ENCODE results near the gene DCC.
"Not testable (repeated sequence)": the region's sequence is repeated elsewhere in the genome, so short reads cannot be mapped to it uniquely, and the experiment has no call there.

The DCC gene

GRCh38 chr18:53426666-53427184 is 1086.7 kb downstream of the DCC start:
- no peaks in the 10 kb centered on the region for H3K27me3 Mint-ChIP-seq
- no peak overlapping the region for H3K27ac Mint-ChIP-seq (ENCODE audit: low read depth)
- H3K36me3 Mint-ChIP-seq (ENCODE audit: insufficient read depth) = no peaks in the 10 kb centered on the region
- ATAC-seq (replicated peaks; ENCODE audit: extremely low read depth, poor library complexity, severe bottlenecking) (no peak), DNase-seq (ENCODE audit: low spot score in 2 of 2) (no peak)
- no peaks in the 10 kb centered on the region for H3K9me3 Mint-ChIP-seq
- no peaks in the 10 kb centered on the region for H3K4me1 Mint-ChIP-seq
- no peak overlapping the region for H3K4me3 Mint-ChIP-seq

GRCh38 chr18:53441761-53442414 is 1101.9 kb downstream of the DCC start:
- no peak overlapping the region for H3K27ac Mint-ChIP-seq (ENCODE audit: low read depth)
- no peaks in the 10 kb centered on the region for H3K36me3 Mint-ChIP-seq (ENCODE audit: insufficient read depth)
- DNase-seq (ENCODE audit: low spot score in 2 of 2) = no peak
- no peaks in the 10 kb centered on the region for H3K4me1 Mint-ChIP-seq
- no peaks in the 10 kb centered on the region for H3K27me3 Mint-ChIP-seq
- no peak overlapping the region for H3K4me3 Mint-ChIP-seq
- peaks cover 32% of the 10 kb centered on the region for H3K9me3 Mint-ChIP-seq
- no peak for ATAC-seq (replicated peaks; ENCODE audit: extremely low read depth, poor library complexity, severe bottlenecking)

- Mint-ChIP-seq H3K27me3 (no peaks in the 10 kb centered on the region), H3K36me3 (ENCODE audit: insufficient read depth) (no peaks in the 10 kb centered on the region), H3K9me3 (peaks cover 32% of the 10 kb centered on the region), H3K4me1 (no peaks in the 10 kb centered on the region), H3K4me3 (no peak overlapping the region), H3K27ac (ENCODE audit: low read depth) (no peak overlapping the region)
- DNase-seq (ENCODE audit: low spot score in 2 of 2) (no peak), ATAC-seq (replicated peaks; ENCODE audit: extremely low read depth, poor library complexity, severe bottlenecking) (no peak)
Measured at GRCh38 chr18:53442415-53442783, 1102.4 kb downstream of the DCC start.

GRCh38 chr18:53443336-53443735 is 1103.3 kb downstream of the DCC start:
- no peaks in the 10 kb centered on the region for H3K4me1 Mint-ChIP-seq
- no peaks in the 10 kb centered on the region for H3K36me3 Mint-ChIP-seq (ENCODE audit: insufficient read depth)
- peaks cover 25% of the 10 kb centered on the region for H3K9me3 Mint-ChIP-seq
- no peak overlapping the region for H3K4me3 Mint-ChIP-seq
- H3K27ac Mint-ChIP-seq (ENCODE audit: low read depth) = no peak overlapping the region
- DNase-seq (ENCODE audit: low spot score in 2 of 2) (no peak), ATAC-seq (replicated peaks; ENCODE audit: extremely low read depth, poor library complexity, severe bottlenecking) (no peak)
- H3K27me3 Mint-ChIP-seq = no peaks in the 10 kb centered on the region

- Mint-ChIP-seq H3K36me3 (ENCODE audit: insufficient read depth) (no peaks in the 10 kb centered on the region), H3K27ac (ENCODE audit: low read depth) (no peak overlapping the region), H3K27me3 (no peaks in the 10 kb centered on the region), H3K4me3 (no peak overlapping the region), H3K9me3 (peaks cover 25% of the 10 kb centered on the region), H3K4me1 (no peaks in the 10 kb centered on the region)
- ATAC-seq (replicated peaks; ENCODE audit: extremely low read depth, poor library complexity, severe bottlenecking) (no peak), DNase-seq (ENCODE audit: low spot score in 2 of 2) (no peak)
Measured at GRCh38 chr18:53443831-53444230, 1103.8 kb downstream of the DCC start.

- Mint-ChIP-seq H3K4me1 (no peaks in the 10 kb centered on the region), H3K9me3 (peaks cover 18% of the 10 kb centered on the region), H3K36me3 (ENCODE audit: insufficient read depth) (no peaks in the 10 kb centered on the region), H3K27ac (ENCODE audit: low read depth) (no peak overlapping the region), H3K4me3 (no peak overlapping the region), H3K27me3 (no peaks in the 10 kb centered on the region)
- no peak for DNase-seq (ENCODE audit: low spot score in 2 of 2)
- no peak for ATAC-seq (replicated peaks; ENCODE audit: extremely low read depth, poor library complexity, severe bottlenecking)
Measured at GRCh38 chr18:53451902-53452301, 1111.9 kb downstream of the DCC start.

GRCh38 chr18:53457068-53457467 is 1117.1 kb downstream of the DCC start:
- ATAC-seq (replicated peaks; ENCODE audit: extremely low read depth, poor library complexity, severe bottlenecking) (no peak), DNase-seq (ENCODE audit: low spot score in 2 of 2) (no peak)
- Mint-ChIP-seq H3K9me3 (peaks cover 11% of the 10 kb centered on the region), H3K4me3 (no peak overlapping the region), H3K4me1 (no peaks in the 10 kb centered on the region), H3K27ac (ENCODE audit: low read depth) (no peak overlapping the region), H3K36me3 (ENCODE audit: insufficient read depth) (no peaks in the 10 kb centered on the region), H3K27me3 (no peaks in the 10 kb centered on the region)

GRCh38 chr18:53458268-53458667 is 1118.3 kb downstream of the DCC start:
- no peak overlapping the region for H3K27ac Mint-ChIP-seq (ENCODE audit: low read depth)
- no peak for DNase-seq (ENCODE audit: low spot score in 2 of 2)
- H3K4me3 Mint-ChIP-seq = no peak overlapping the region
- no peaks in the 10 kb centered on the region for H3K4me1 Mint-ChIP-seq
- no peaks in the 10 kb centered on the region for H3K36me3 Mint-ChIP-seq (ENCODE audit: insufficient read depth)
- ATAC-seq (replicated peaks; ENCODE audit: extremely low read depth, poor library complexity, severe bottlenecking) = no peak
- H3K9me3 Mint-ChIP-seq = peaks cover 11% of the 10 kb centered on the region
- H3K27me3 Mint-ChIP-seq = no peaks in the 10 kb centered on the region

GRCh38 chr18:53458944-53459580 is 1119.1 kb downstream of the DCC start:
- Mint-ChIP-seq H3K4me1 (no peaks in the 10 kb centered on the region), H3K27ac (ENCODE audit: low read depth) (no peak overlapping the region), H3K9me3 (peaks cover 11% of the 10 kb centered on the region), H3K27me3 (no peaks in the 10 kb centered on the region), H3K4me3 (no peak overlapping the region), H3K36me3 (ENCODE audit: insufficient read depth) (no peaks in the 10 kb centered on the region)
- DNase-seq (ENCODE audit: low spot score in 2 of 2) = no peak
- no peak for ATAC-seq (replicated peaks; ENCODE audit: extremely low read depth, poor library complexity, severe bottlenecking)

GRCh38 chr18:53467756-53468155 is 1127.8 kb downstream of the DCC start:
- no peak overlapping the region for H3K4me3 Mint-ChIP-seq
- H3K9me3 Mint-ChIP-seq = no peaks in the 10 kb centered on the region
- H3K27me3 Mint-ChIP-seq = no peaks in the 10 kb centered on the region
- H3K4me1 Mint-ChIP-seq = no peaks in the 10 kb centered on the region
- no peak for ATAC-seq (replicated peaks; ENCODE audit: extremely low read depth, poor library complexity, severe bottlenecking)
- no peak overlapping the region for H3K27ac Mint-ChIP-seq (ENCODE audit: low read depth)
- no peaks in the 10 kb centered on the region for H3K36me3 Mint-ChIP-seq (ENCODE audit: insufficient read depth)
- DNase-seq (ENCODE audit: low spot score in 2 of 2) = no peak

GRCh38 chr18:53468173-53468572 is 1128.2 kb downstream of the DCC start:
- not testable (repeated sequence) for H3K4me1 Mint-ChIP-seq; ATAC-seq (replicated peaks; ENCODE audit: extremely low read depth, poor library complexity, severe bottlenecking); H3K27ac Mint-ChIP-seq (ENCODE audit: low read depth); H3K27me3 Mint-ChIP-seq; H3K9me3 Mint-ChIP-seq; DNase-seq (ENCODE audit: low spot score in 2 of 2); H3K36me3 Mint-ChIP-seq (ENCODE audit: insufficient read depth); H3K4me3 Mint-ChIP-seq

GRCh38 chr18:53472546-53472945 is 1132.5 kb downstream of the DCC start:
- Mint-ChIP-seq H3K4me3 (no peak overlapping the region), H3K4me1 (no peaks in the 10 kb centered on the region), H3K36me3 (ENCODE audit: insufficient read depth) (no peaks in the 10 kb centered on the region), H3K27me3 (no peaks in the 10 kb centered on the region), H3K9me3 (peaks cover 6% of the 10 kb centered on the region), H3K27ac (ENCODE audit: low read depth) (no peak overlapping the region)
- DNase-seq (ENCODE audit: low spot score in 2 of 2) = no peak
- ATAC-seq (replicated peaks; ENCODE audit: extremely low read depth, poor library complexity, severe bottlenecking) = no peak

- Mint-ChIP-seq H3K4me3 (no peak overlapping the region), H3K27ac (ENCODE audit: low read depth) (no peak overlapping the region), H3K27me3 (no peaks in the 10 kb centered on the region), H3K4me1 (no peaks in the 10 kb centered on the region), H3K9me3 (peaks cover 15% of the 10 kb centered on the region), H3K36me3 (ENCODE audit: insufficient read depth) (no peaks in the 10 kb centered on the region)
- ATAC-seq (replicated peaks; ENCODE audit: extremely low read depth, poor library complexity, severe bottlenecking) = no peak
- no peak for DNase-seq (ENCODE audit: low spot score in 2 of 2)
Measured at GRCh38 chr18:53478155-53478554, 1138.2 kb downstream of the DCC start.

All from central memory CD8-positive, alpha-beta T cell (primary cell).